HAP-1 (cell line): Measurements from ENCODE around the gene PDE9A.
"Not testable (repeated sequence)": the region's sequence is repeated elsewhere in the genome, so short reads cannot be mapped to it uniquely, and the experiment has no call there.

ENCODE experiments used
- DNase-seq, 2 experiments: peaks; one replicate each; pipeline ENCODE4 v3.0.0-alpha.2; 2016 to 2020; ENCODE audit warnings: low spot score in 2 of 2
- H3K27me3 ChIP-seq: fragments of 250-450 bp; sonication (Bioruptor Pico); 2 replicates; pipeline ENCODE4 v1.5.1; 2020; ENCODE audit warnings: low read depth, mild to moderate bottlenecking, moderate library complexity
- H3K36me3 ChIP-seq: fragments of 250-450 bp; sonication (Bioruptor Pico); replicated peaks from 2 replicates; pipeline ENCODE4 v1.5.1; 2020; ENCODE audit warnings: mild to moderate bottlenecking
- H3K4me1 ChIP-seq: fragments of 250-450 bp; sonication (Bioruptor Pico); 2 replicates; pipeline ENCODE4 v1.5.1; 2020; ENCODE audit warnings: mild to moderate bottlenecking
- H3K4me3 ChIP-seq: fragments of 250-450 bp; sonication (Bioruptor Pico); 2 replicates; pipeline ENCODE4 v1.5.1; 2020; ENCODE audit warnings: mild to moderate bottlenecking, moderate library complexity
- H3K9me3 ChIP-seq: fragments of 250-450 bp; sonication (Bioruptor Pico); 2 replicates; pipeline ENCODE4 v1.5.1; 2020; ENCODE audit warnings: mild to moderate bottlenecking, moderate library complexity
- in situ Hi-C: fragments of 300-500 bp; cut with MboI; formaldehyde crosslinking; loops from 3 replicates; pipeline ENCODE4 v1.14.3; 2020; ENCODE audit warnings: low sequenced_read_pairs, inconsistent platforms, mixed read lengths

PDE9A gene

DNA sequence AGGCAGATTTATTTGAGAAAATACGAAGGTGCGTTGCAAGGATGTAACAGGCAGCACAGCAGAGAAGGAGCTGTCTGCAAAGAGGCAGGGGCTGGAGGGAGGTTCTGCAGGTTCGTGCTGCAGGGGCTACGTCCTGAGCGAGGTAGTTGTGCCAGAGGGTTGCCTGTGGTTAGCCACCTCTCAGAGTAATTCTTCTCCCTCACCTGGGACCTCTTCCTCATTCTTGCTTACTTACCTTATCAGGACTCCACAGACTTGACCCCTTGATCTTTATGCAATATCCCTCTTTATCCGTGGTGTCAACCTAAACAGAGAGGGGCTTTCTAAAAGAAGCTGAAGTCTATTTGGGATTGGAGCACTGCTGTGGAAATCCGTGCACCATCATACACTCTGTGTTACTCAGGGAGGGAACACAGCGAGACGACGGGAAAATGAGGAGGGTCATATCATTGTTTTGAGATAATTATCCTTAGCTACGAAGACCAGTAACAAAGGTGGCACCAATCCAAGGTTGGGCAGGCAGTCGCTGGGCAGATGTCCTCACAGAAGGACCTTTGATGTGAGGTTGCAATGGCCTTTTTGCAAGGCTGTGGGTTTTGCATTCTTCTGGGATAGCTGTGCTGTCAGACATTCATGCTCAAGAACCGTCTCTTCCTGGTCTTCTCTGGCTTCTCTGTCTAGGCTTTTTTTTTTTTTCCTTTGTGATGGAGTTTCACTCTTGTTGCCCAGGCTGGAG is 143.1 kb downstream of the PDE9A start:
- Histone ChIP-seq H3K4me1 (no peaks in the 10 kb centered on the region), H3K27me3 (peaks cover 10% of the 10 kb centered on the region; the same call in 1 of the 2 replicates)
- in situ Hi-C loops, result no loop called here

DNA sequence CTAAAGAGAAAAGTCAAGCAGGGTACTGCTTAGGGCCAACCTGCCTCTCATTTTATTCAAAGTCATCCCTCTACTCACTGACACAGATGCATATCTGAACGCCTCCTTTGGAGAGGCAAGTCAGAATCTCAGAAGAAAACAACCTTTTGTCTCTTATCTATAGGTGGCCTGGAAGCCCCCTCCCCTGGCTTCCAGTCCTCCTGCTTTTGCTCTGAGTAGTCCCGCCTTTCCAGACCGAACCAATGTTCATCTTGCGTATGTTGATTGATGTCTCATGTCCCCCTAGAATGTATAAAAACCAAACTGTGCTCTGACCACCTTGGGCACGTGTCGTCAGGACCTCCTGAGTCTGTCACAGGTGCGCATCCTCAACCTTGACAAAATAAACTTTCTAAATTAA is 144.1 kb downstream of the PDE9A start:
- H3K36me3 ChIP-seq, result no peaks in the 10 kb centered on the region
- no peak for DNase-seq
- in situ Hi-C loops, result no loop called here
- peaks cover 10% of the 10 kb centered on the region; the same call in 1 of the 2 replicates for H3K27me3 ChIP-seq
- no peak overlapping the region for H3K4me3 ChIP-seq
- H3K9me3 ChIP-seq, result no peaks in the 10 kb centered on the region
- no peaks in the 10 kb centered on the region for H3K4me1 ChIP-seq

More for the DNA sequence above, 143.1 kb downstream of the PDE9A start:
- no peak overlapping the region for H3K4me3 ChIP-seq
- no peak for DNase-seq
- H3K36me3 ChIP-seq, result no peaks in the 10 kb centered on the region
- no peaks in the 10 kb centered on the region for H3K9me3 ChIP-seq

DNA sequence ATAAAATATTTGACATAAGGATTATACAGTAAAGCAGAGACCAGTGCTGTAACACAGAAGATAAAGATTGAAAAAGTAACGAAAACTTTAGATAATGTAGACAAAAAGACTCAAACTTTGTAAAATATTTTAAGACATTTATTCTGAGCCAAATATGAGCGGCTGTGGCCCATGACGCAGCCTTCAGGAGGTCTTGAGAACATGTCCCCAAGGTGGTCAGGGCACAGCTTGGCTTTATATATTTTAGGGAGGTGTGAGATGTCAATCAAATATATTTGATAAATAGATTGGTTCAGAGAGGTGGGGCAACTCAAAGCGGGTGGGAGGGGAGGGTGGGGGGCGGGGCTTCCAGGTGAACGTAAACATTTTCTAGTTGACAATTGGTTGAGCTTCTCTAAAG is 144.7 kb downstream of the PDE9A start:
- in situ Hi-C loops, result no loop called here

DNA sequence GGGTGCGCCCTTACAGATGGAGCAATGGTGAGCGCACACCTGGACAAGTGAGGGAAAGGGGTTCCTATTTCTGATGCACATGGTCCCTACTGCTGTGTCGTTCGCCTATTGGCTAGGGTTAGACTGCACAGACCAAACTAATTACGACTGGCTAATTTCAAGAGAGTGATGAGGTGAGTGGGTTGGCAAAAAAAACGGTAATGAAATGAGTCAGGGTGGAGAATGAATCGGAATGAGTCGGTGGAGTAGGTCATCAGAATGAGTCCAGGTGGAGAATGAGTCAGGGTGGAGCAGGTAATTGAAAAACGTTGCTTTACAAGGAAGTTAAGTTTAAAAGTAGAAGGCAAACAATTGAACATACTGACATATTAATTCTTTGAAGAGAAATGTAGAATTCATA is 146.1 kb downstream of the PDE9A start:
- Histone ChIP-seq H3K4me1 (no peaks in the 10 kb centered on the region), H3K9me3 (no peaks in the 10 kb centered on the region), H3K36me3 (no peaks in the 10 kb centered on the region), H3K27me3 (peaks cover 13% of the 10 kb centered on the region; the same call in 1 of the 2 replicates), H3K4me3 (no peak overlapping the region)
- DNase-seq, result no peak
- in situ Hi-C loops, result no loop called here

More for the DNA sequence above, 144.7 kb downstream of the PDE9A start:
- Histone ChIP-seq H3K36me3 (no peaks in the 10 kb centered on the region), H3K4me3 (no peak overlapping the region), H3K9me3 (no peaks in the 10 kb centered on the region), H3K4me1 (no peaks in the 10 kb centered on the region), H3K27me3 (peaks cover 10% of the 10 kb centered on the region; the same call in 1 of the 2 replicates)
- DNase-seq, result no peak

DNA sequence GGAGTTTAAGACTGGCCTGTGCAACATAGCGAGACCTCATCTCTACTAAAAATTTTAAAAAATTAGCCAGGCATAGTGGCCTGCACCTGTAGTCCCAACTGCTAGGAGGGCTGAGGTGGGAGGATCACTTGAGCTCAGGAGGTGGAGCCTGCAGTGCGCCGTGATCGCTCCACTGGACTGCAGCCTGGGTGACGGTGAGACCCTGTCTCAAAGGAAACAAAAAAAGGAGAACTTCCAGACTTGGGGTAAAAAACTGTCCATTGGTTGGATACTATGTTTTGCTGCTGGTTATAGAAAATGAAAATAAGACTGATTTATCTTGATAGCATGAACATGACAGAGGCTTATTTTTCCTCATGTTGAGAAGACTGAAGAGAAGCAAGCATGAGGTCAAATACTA is 146.5 kb downstream of the PDE9A start:
- no peak for DNase-seq
- in situ Hi-C loops, result no loop called here
- Histone ChIP-seq H3K9me3 (no peaks in the 10 kb centered on the region), H3K36me3 (no peaks in the 10 kb centered on the region), H3K27me3 (peaks cover 13% of the 10 kb centered on the region; the same call in 1 of the 2 replicates), H3K4me3 (no peak overlapping the region), H3K4me1 (no peaks in the 10 kb centered on the region)

DNA sequence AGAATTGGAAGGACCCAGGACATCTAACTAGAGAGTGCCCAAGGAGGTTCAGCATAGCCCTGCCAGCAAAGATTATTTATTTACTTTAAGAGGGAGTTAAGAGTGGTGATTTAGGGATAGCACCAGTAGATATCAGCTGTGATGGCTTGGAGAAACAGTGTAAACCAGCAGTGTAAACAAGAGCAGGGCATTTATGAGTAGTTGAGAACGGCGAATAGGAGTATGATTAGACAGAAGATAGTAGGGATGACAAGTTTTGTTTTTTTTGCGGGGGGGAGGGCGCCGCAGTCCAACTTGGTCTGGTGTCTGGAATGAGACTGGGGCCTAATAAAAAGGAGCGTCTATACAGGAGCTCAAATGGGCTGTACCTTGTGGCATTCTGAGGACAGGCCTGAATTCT is 148.2 kb downstream of the PDE9A start:
- peaks cover 10% of the 10 kb centered on the region; the same call in 1 of the 2 replicates for H3K27me3 ChIP-seq
- H3K4me1 ChIP-seq, DNase-seq, H3K36me3 ChIP-seq, H3K9me3 ChIP-seq, in situ Hi-C loops, H3K4me3 ChIP-seq: not testable (repeated sequence)

DNA sequence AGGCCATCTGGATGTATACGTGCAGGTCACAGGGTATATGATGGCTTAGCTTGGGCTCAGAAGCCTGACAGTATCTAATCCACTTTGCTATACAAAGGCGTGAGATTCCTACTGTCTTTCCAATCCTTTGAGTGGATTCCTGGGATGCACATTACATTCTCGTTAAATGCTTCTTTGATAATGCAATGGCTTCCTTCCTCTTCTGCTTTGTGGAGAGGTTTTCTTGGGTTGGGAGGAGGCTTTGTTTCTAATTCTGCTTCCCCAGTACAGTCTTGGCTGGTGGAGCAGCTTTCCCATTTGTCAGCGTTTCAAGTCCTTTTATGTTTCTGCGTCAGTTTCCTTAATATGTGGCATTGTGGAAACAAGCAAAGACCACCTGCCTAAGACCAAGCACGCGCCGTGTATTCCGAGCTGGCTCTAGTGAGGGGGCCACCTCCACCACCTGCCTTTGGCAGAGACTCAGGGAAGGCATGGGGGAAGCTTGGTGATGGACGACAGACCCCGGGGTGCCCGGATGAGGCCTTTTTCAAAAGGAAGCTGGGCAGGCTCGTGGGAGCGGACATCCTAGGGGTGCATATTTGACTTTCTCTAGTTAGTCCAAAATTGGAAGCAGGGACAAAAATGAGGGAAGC is 153.2 kb downstream of the PDE9A start:
- in situ Hi-C loops, result no loop called here
- H3K9me3 ChIP-seq, result no peaks in the 10 kb centered on the region
- H3K4me1 ChIP-seq, result peaks cover 3% of the 10 kb centered on the region; the same call in 1 of the 2 replicates
- no peak overlapping the region for H3K4me3 ChIP-seq
- no peak for DNase-seq
- H3K36me3 ChIP-seq, result no peaks in the 10 kb centered on the region
- peaks cover 6% of the 10 kb centered on the region; the same call in 1 of the 2 replicates for H3K27me3 ChIP-seq

DNA sequence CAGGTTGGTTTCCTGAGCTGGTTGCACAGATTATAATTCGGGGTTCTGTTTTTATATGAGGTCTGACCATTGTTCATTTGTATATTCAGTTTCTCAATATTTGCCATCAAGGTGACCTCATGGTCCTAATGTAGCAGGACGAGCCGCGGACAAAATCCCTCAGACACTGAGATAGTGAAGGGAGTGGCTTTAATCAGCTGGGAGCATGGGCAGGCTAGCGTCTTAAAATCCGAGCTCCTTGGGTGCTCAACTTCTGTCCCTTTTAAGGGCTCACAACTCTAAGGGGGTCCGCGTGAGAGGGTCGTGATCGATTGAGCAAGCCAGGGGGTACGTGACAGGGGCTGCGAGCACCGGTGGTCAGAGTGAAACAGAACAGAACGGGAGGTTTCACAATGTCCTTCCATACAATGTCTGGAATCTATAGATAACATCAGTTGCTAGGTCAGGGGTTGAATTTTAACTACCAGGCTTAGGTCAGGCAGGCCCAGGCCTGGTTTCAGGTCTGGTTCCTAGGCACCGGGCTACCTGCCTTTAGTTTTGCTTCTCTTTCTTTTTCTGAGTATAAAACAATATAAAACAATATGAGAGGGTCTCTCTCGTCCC is 154.0 kb downstream of the PDE9A start:
- H3K4me3 ChIP-seq, in situ Hi-C loops: not testable (repeated sequence)

DNA sequence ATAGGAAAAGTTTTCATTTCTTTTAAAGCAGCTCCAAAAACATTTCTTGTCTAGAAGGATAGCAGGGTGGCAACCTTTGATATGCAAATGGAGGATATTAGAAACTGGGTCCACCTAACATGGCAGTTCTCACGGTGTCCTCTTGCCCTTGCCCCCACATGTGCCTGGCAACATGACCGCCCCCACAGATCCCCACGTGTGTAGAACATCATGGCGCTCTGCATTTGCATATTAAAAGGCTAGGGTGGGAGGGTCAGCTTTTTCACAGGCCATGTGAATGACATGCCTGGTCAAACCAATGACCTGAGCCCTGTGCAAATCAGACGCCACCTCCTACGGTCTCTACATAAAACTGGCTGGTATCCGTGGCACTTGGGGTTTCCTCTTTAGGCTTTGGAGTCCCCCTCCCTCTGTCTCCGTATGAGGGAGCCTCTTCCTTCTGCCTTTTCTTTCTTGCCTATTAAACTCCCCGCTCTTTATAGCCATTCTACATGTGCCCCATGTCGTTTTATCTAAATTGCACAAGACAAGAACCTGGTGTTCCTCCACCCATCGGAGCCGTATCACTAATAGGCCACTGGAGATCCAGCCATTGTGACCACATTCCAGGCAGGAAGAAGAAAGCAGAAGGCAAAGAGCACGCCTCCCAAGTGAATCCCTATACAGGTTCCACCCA is 154.7 kb downstream of the PDE9A start:
- peak in 1 of 2 experiments; percentile 17 for DNase-seq
- H3K9me3 ChIP-seq, result no peaks in the 10 kb centered on the region
- peaks cover 6% of the 10 kb centered on the region; the same call in 1 of the 2 replicates for H3K27me3 ChIP-seq
- H3K4me1 ChIP-seq, result peaks cover 3% of the 10 kb centered on the region; the same call in 1 of the 2 replicates
- no peaks in the 10 kb centered on the region for H3K36me3 ChIP-seq
- in situ Hi-C loops, result no loop called here
- no peak overlapping the region for H3K4me3 ChIP-seq

More for the DNA sequence above, 154.0 kb downstream of the PDE9A start:
- H3K9me3 ChIP-seq, DNase-seq, H3K4me1 ChIP-seq, H3K27me3 ChIP-seq, H3K36me3 ChIP-seq: not testable (repeated sequence)

DNA sequence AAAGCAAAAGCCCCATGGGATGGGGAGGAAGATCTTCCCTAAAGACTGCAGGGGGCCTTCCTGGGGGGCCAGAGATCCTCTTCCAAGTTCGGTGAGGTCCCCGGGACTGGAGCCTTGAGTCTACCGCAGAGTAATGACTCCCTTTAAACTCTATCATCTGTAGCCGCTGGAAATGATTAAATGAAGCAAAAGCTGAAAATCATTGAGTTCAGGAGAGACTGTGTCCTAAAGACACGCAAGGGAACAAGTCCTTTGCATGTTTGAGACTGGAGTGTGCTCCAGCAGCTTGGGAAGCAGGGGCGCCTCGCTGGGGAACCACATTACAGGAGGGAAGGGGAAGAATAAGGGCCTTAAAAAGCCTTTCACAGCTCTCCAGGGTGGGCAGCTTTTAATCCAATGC is 155.8 kb downstream of the PDE9A start:
- peaks cover 5% of the 10 kb centered on the region; the same call in 1 of the 2 replicates for H3K27me3 ChIP-seq
- H3K4me3 ChIP-seq, result no peak overlapping the region
- peaks cover 3% of the 10 kb centered on the region; the same call in 1 of the 2 replicates for H3K4me1 ChIP-seq
- no peaks in the 10 kb centered on the region for H3K36me3 ChIP-seq
- in situ Hi-C loops, result no loop called here
- no peak for DNase-seq
- H3K9me3 ChIP-seq, result no peaks in the 10 kb centered on the region

DNA sequence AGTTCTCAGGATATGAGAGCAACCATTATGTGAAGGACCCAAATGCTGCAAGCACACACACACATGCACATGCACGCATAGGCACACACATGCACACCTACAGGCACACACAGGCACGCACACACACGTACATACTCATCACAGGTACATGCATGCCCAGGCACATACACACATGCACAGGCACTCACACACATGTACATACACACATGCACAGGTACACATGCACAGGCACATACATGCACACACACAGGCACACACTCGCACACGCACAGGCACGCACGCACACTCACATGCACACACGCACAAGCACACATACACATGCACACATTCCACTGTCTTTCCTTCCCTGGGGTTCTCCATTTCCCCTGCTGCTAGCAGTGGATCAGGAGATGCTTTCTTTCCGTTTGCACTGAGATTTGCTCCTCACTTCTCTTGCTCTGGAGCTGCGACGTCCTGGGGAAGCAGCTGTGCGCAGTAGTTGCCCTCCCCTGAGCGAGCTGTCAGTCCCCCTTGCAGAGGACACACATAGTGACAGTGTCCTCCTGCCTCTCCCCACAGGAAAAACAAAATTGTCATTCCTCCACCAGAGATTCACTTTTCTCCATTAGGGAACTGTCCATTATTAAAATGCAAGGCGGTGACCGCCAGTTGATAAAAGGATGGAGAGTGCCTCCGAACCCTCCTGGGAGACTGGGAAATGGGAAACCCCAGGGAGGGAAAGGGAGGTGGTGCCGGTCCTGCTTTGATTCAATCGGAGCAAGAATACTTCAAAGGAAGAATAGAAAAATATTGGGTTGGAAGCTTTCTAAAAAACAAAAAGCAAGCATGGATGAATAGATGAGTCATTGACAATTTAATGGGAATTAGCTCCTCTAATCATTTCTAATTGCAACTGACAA is 156.4 kb downstream of the PDE9A start:
- H3K4me3 ChIP-seq, result no peak overlapping the region
- in situ Hi-C loops, result no loop called here
- peaks cover 2% of the 10 kb centered on the region for H3K9me3 ChIP-seq
- no peaks in the 10 kb centered on the region for H3K36me3 ChIP-seq
- H3K27me3 ChIP-seq, result peaks cover 4% of the 10 kb centered on the region; the same call in 1 of the 2 replicates
- DNase-seq, result no peak
- peaks cover 3% of the 10 kb centered on the region; the same call in 1 of the 2 replicates for H3K4me1 ChIP-seq

DNA sequence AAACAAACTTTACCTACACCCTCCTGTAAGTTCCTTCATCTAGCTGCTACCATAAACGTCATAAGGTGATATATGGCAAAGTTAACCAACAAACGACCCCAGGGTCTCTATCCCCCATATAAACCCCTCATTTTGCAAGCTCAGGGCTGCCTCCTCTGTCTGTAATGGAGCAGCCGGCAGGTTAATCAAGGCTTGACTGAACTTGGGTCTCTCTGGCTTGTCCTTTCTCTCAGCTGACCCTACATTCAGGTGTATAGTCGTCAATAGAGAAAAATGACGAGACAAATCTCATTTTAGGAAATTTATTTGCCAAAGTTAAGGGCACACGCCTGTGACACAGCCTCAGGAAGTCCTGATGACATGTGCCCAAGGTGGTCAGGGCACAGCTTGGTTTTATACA is 158.5 kb downstream of the PDE9A start:
- Histone ChIP-seq H3K4me1 (peaks cover 3% of the 10 kb centered on the region; the same call in 1 of the 2 replicates), H3K27me3 (no peaks in the 10 kb centered on the region), H3K4me3 (no peak overlapping the region), H3K9me3 (peaks cover 6% of the 10 kb centered on the region), H3K36me3 (no peaks in the 10 kb centered on the region)
- in situ Hi-C loops, result no loop called here
- DNase-seq, result no peak
